GM03348 (cell line): Measurements from ENCODE around the gene PRM2.

Experiments
- DNase-seq: peaks from one replicate; pipeline ENCODE4 v3.0.0; 2012; ENCODE audit warnings: low spot score

The PRM2 gene

DNA sequence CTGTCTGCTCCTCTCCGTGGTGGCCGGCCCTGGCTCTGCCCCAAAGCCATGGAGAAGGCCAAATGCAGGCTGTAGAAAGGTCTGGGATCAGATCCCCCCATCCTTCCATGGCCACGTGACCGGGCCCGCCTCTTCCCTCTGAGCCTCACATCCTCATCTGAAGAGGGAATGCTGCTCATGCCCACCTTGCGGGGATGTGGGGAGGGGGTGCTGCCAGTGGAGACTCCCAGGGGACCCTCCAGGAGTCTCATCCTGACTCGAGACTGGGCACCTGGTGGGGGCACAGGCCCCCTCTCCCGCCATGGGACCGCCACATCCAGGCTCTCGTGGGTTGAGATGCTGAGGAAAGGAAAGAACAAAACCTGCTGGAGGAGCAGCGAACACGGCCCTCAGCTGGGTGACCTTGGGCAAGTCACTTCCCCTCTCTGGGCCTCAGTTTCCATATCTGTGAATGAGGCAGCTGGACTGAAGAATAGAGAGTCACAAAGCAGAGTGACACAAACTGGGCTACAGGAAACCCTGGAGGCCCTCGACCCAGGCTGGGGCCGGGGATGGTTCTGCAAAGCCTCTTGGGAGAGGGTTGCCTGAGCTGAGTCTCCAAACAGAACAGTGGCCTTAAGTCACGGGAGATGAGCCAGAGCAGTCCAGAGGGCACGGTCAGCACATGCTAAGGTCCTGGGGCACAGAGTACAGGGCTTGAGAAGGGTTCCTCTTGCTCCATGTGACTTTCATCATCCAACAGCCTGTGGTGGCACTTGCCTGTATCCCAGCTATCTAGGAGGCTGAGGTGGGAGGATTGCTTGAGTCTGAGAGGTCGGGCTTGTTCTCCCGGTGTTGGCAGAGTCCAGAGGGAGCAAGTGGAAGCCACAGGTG, 50.4 kb downstream of the PRM2 start:
- no peak for DNase-seq
